HL-60 (cell line): ENCODE measurements around the gene RPN1.

Experiments
- CTCF ChIP-seq: IDR thresholded peaks from one replicate; pipeline ENCODE4 v1.5.1; 2011; ENCODE audit warnings: low read length, control low read depth, inconsistent platforms; ENCODE audit not compliant: insufficient read depth
- GABPA ChIP-seq: IDR thresholded peaks from 2 replicates; pipeline ENCODE4 v1.6.1; 2012; ENCODE audit warnings: low read depth
- POLR2AphosphoS5 ChIP-seq: IDR thresholded peaks from 2 replicates; pipeline ENCODE4 v1.6.1; 2012; ENCODE audit warnings: low read depth

GRCh38 chr3:128587391-128587790 is 63.2 kb downstream of the RPN1 start:
- TF ChIP-seq CTCF (no peak), POLR2AphosphoS5 (no peak), GABPA (no peak)
